B cell (primary cell): ENCODE measurements around the gene MED22. TPM values are rescaled to one million over a fixed set of nuclear protein-coding genes. Genes with fewer than 3 reads are reported as not detected.
"Not testable (repeated sequence)": the region's sequence is repeated elsewhere in the genome, so short reads cannot be mapped to it uniquely, and the experiment has no call there.

Experiments
- ATAC-seq: fragments of 200-7000 bp; cut with Tn5 transposase; one replicate; pipeline ENCODE4 v1.10.0; 2021; ENCODE audit warnings: low read depth, mild to moderate bottlenecking, moderate number of reproducible peaks, moderate library complexity
- CTCF ChIA-PET: fragments of 350-600 bp; sonication (Branson Sonifier 250); formaldehyde crosslinking; loops from one replicate; lab custom pipeline; 2021; ENCODE audit warnings: antibody characterized with exemption, inconsistent platforms; lab: Charles Lee
- POLR2A ChIA-PET: fragments of 350-600 bp; sonication (Branson Sonifier 250); formaldehyde crosslinking; loops from one replicate; lab custom pipeline; 2021; ENCODE audit warnings: antibody characterized with exemption; lab: Charles Lee
- DNase-seq: peaks from one replicate; pipeline ENCODE4 v3.0.0; 2013
- H2AFZ ChIP-seq: 2 replicates; pipeline ENCODE4 v1.6.1; 2012; ENCODE audit warnings: mild to moderate bottlenecking, low read depth, low read length; ENCODE audit not compliant: insufficient read depth, poor library complexity, severe bottlenecking
- H3K27ac ChIP-seq, 2 donors: 1 replicate in 1 of 2; 2 replicates in 1 of 2; pipeline ENCODE4 v1.5.1; 2012 to 2013; ENCODE audit warnings: low read length in 2 of 2, mild to moderate bottlenecking in 2 of 2, moderate library complexity in 1 of 2
- H3K27me3 ChIP-seq, 4 experiments: fragments of 200-600 bp in 1 of 4; sonication (generic) in 1 of 4; replicated peaks in 1 of 4; 1 replicate in 2 of 4; 2 replicates in 2 of 4; pipeline versions ENCODE4 v1.6.1 to v1.7.0; 2013 to 2016; ENCODE audit warnings: low read length in 3 of 4, mild to moderate bottlenecking in 2 of 4, mixed read lengths in 1 of 4, moderate library complexity in 1 of 4; ENCODE audit not compliant: insufficient read depth in 4 of 4, control insufficient read depth in 3 of 4; ENCODE audit errors: control extremely low read depth in 1 of 4
- H3K36me3 ChIP-seq, 2 experiments: replicated peaks in 1 of 2; 1 replicate in 1 of 2; 2 replicates in 1 of 2; pipeline versions ENCODE4 v1.6.1 to v1.7.1; 2013; ENCODE audit warnings: low read length in 1 of 2; ENCODE audit not compliant: insufficient read depth in 2 of 2, control insufficient read depth in 1 of 2; ENCODE audit errors: control extremely low read depth in 1 of 2, extremely low read depth in 1 of 2
- H3K4me1 ChIP-seq, 2 donors: fragments of 200-600 bp in 1 of 2; sonication (generic) in 1 of 2; 1 replicate in 1 of 2; 2 replicates in 1 of 2; pipeline versions ENCODE4 v1.5.1 to v1.6.1; 2013 to 2017; ENCODE audit warnings: low read length in 2 of 2; ENCODE audit not compliant: control insufficient read depth in 2 of 2, insufficient read depth in 2 of 2
- H3K4me2 ChIP-seq: replicated peaks from 2 replicates; pipeline ENCODE3; 2012; ENCODE audit warnings: mild to moderate bottlenecking, low read depth, low read length; ENCODE audit not compliant: poor library complexity, severe bottlenecking
- H3K4me3 ChIP-seq, 5 experiments: fragments of 200-600 bp in 1 of 5; sonication (generic) in 1 of 5; 1 replicate in 3 of 5; 2 replicates in 2 of 5; pipeline versions ENCODE4 v1.5.1 to v1.7.0; 2011 to 2016; ENCODE audit warnings: low read length in 4 of 5, mild to moderate bottlenecking in 4 of 5, low read depth in 2 of 5, control low read depth in 1 of 5, moderate library complexity in 1 of 5; ENCODE audit not compliant: insufficient read depth in 1 of 5; ENCODE audit errors: control extremely low read depth in 1 of 5, extremely low read depth in 1 of 5
- H3K79me2 ChIP-seq: fragments of 200-600 bp; sonication (generic); one replicate; pipeline ENCODE4 v1.6.0; 2016; ENCODE audit warnings: low read length; ENCODE audit not compliant: control insufficient read depth, insufficient read depth
- H3K9ac ChIP-seq: fragments of 200-600 bp; sonication (generic); 2 replicates; pipeline ENCODE4 v1.6.1; 2017; ENCODE audit warnings: mild to moderate bottlenecking, low read length, moderate library complexity
- H3K9me3 ChIP-seq, 3 donors: one replicate each; pipeline versions ENCODE4 v1.6.1 to v1.7.1; 2013; ENCODE audit warnings: low read length in 2 of 3; ENCODE audit not compliant: control insufficient read depth in 2 of 3, insufficient read depth in 1 of 3; ENCODE audit errors: control extremely low read depth in 1 of 3
- H4K20me1 ChIP-seq: 2 replicates; pipeline ENCODE4 v1.6.0; 2012; ENCODE audit warnings: mild to moderate bottlenecking, low read length; ENCODE audit not compliant: insufficient read depth, control insufficient read depth, poor library complexity, severe bottlenecking
- H3K27ac Mint-ChIP-seq: one replicate; pipeline ENCODE4 v1.8.0; 2021; ENCODE audit warnings: mixed read lengths
- H3K27me3 Mint-ChIP-seq: one replicate; pipeline ENCODE4 v1.8.0; 2021; ENCODE audit warnings: mixed read lengths
- H3K4me1 Mint-ChIP-seq: one replicate; pipeline ENCODE4 v1.8.0; 2021; ENCODE audit warnings: mixed read lengths
- H3K4me3 Mint-ChIP-seq: one replicate; pipeline ENCODE4 v1.8.0; 2021; ENCODE audit warnings: mixed read lengths
- H3K9me3 Mint-ChIP-seq: one replicate; pipeline ENCODE4 v1.8.0; 2022; ENCODE audit warnings: mixed read lengths; ENCODE audit not compliant: insufficient read depth
- CTCF ChIP-seq: fragments of 200-600 bp; IDR thresholded peaks from one replicate; pipeline ENCODE4 v1.8.0; 2022; ENCODE audit warnings: antibody characterized with exemption, mild to moderate bottlenecking
- EZH2 ChIP-seq: IDR thresholded peaks from 2 replicates; pipeline ENCODE4 v1.6.1; 2012; ENCODE audit warnings: borderline replicate concordance, low read depth, mild to moderate bottlenecking, moderate library complexity, low read length; ENCODE audit not compliant: insufficient read depth, poor library complexity, severe bottlenecking
- WGBS: methylation state at CpG from one replicate; pipeline ENCODE4 v1.1.5; 2013; ENCODE audit warnings: missing lambda C conversion rate; ENCODE audit not compliant: insufficient coverage; 5-methylcytosine and 5-hydroxymethylcytosine counted together
- intact Hi-C: fragments of 100-400 bp; cut with micrococcal nuclease; formaldehyde crosslinking; loops from one replicate; pipeline ENCODE4 v1.10.0; 2022
- polyA plus RNA-seq: library from polyadenylated mRNA; depleted of rRNA; stranded (reverse); fragments of >200 nt; gene quantifications from 2 replicates; pipeline ENCODE4 v1.2.3, GENCODE V29; 2012
- total RNA-seq, 2 donors: library from RNA; stranded (reverse); fragments of 120-200 nt in 1 of 2; gene quantifications; 1 replicate in 1 of 2; 2 replicates in 1 of 2; pipeline versions ENCODE4 v1.2.3 to v1.2.4, GENCODE V29; 2013 to 2022

The MED22 gene
- total and polyA plus RNA-seq, 2 donors (not counting 1 experiment from before 2014, with no cell fraction given): 44.9 to 50.4 TPM

- H3K36me3 ChIP-seq, H3K27ac ChIP-seq, POLR2A ChIA-PET, H3K4me1 ChIP-seq, H3K4me3 Mint-ChIP-seq, H3K4me2 ChIP-seq, H4K20me1 ChIP-seq, H2AFZ ChIP-seq, H3K4me3 ChIP-seq, H3K27ac Mint-ChIP-seq, H3K4me1 Mint-ChIP-seq, H3K27me3 Mint-ChIP-seq, ATAC-seq, H3K9me3 Mint-ChIP-seq, H3K9ac ChIP-seq, intact Hi-C loops, CTCF ChIA-PET, DNase-seq, H3K9me3 ChIP-seq, H3K79me2 ChIP-seq: not testable (repeated sequence)
- H3K27me3 ChIP-seq: peaks cover 0 to 12% (median 0%) of the 10 kb centered on the region in 4 experiments
- no CpG with 5 or more reads among the region's 4 CpGs for WGBS
These were observed 43.5 kb upstream of the MED22 start for GRCh38 chr9:133391449-133391848.

GRCh38 chr9:133390713-133391112, 42.8 kb upstream of the MED22 start:
- H3K9me3 Mint-ChIP-seq: no peaks in the 10 kb centered on the region
- intact Hi-C loops: no loop called here
- no peak overlapping the region for H3K27ac ChIP-seq
- no peak overlapping the region for H3K4me3 Mint-ChIP-seq
- H3K9me3 ChIP-seq: no peaks in the 10 kb centered on the region
- no peaks in the 10 kb centered on the region for H3K4me1 ChIP-seq
- 93% methylated on average over 7 of the region's 7 CpGs for WGBS
- no peak overlapping the region for H3K27ac Mint-ChIP-seq
- no peak for ATAC-seq
- H4K20me1 ChIP-seq: no peaks in the 10 kb centered on the region
- POLR2A ChIA-PET: no interaction called here
- H3K4me1 Mint-ChIP-seq: no peaks in the 10 kb centered on the region
- CTCF ChIA-PET: no interaction called here
- peaks cover 8% of the 10 kb centered on the region for H3K27me3 Mint-ChIP-seq
- no peak overlapping the region for H3K4me3 ChIP-seq
- TF ChIP-seq CTCF: no peak
- TF ChIP-seq EZH2: no peak
- peaks cover 0 to 12% (median 0%) of the 10 kb centered on the region in 4 experiments for H3K27me3 ChIP-seq
- H3K9ac ChIP-seq: no peak overlapping the region
- H3K4me2 ChIP-seq: no peak overlapping the region
- no peaks in the 10 kb centered on the region for H3K79me2 ChIP-seq
- DNase-seq: no peak
- no peak overlapping the region for H2AFZ ChIP-seq
- H3K36me3 ChIP-seq: no peaks in the 10 kb centered on the region
